NCI-H1436 (cell line): ENCODE results near the gene XAGE3.
"Not testable (repeated sequence)": the region's sequence is repeated elsewhere in the genome, so short reads cannot be mapped to it uniquely, and the experiment has no call there.

ENCODE experiments used
- DNase-seq: peaks from one replicate; lab custom pipeline; 2025; lab: John Stamatoyannopoulos, UW

Gene XAGE3

GRCh38 chrX:52867610-52868348 lies at the start of gene XAGE3:
Gene XAGE3, minus strand, starts transcription at chrX:52868083. Its CDS starts 950 bp downstream, at chrX:52867133.
- no peak for DNase-seq

- DNase-seq, result not testable (repeated sequence)
Observed at GRCh38 chrX:52914704-52915103, 46.8 kb upstream of the XAGE3 start.

- not testable (repeated sequence) for DNase-seq
Observed at GRCh38 chrX:52913681-52914080, 45.8 kb upstream of the XAGE3 start.

GRCh38 chrX:52909313-52909969 lies 41.6 kb upstream of the XAGE3 start:
- DNase-seq, result not testable (repeated sequence)

- DNase-seq, result not testable (repeated sequence)
Observed at GRCh38 chrX:52907900-52908299, 40.0 kb upstream of the XAGE3 start.

- not testable (repeated sequence) for DNase-seq
Observed at GRCh38 chrX:52907137-52907536, 39.3 kb upstream of the XAGE3 start.

GRCh38 chrX:52906072-52906471 lies 38.2 kb upstream of the XAGE3 start:
- DNase-seq, result not testable (repeated sequence)

GRCh38 chrX:52905531-52905930 lies 37.6 kb upstream of the XAGE3 start:
- not testable (repeated sequence) for DNase-seq

- DNase-seq, result not testable (repeated sequence)
Observed at GRCh38 chrX:52896855-52897709, 29.2 kb upstream of the XAGE3 start, which contains the start of gene FAM156B. Gene FAM156B, plus strand, starts transcription at chrX:52897330. Its CDS starts 9,896 bp downstream, at chrX:52907226.

GRCh38 chrX:52896438-52896837 lies 28.6 kb upstream of the XAGE3 start:
- DNase-seq, result not testable (repeated sequence)

GRCh38 chrX:52888090-52888489 lies 20.2 kb upstream of the XAGE3 start:
- not testable (repeated sequence) for DNase-seq

GRCh38 chrX:52887459-52887858 lies 19.6 kb upstream of the XAGE3 start:
- DNase-seq, result not testable (repeated sequence)

- DNase-seq, result not testable (repeated sequence)
Observed at GRCh38 chrX:52876386-52876785, 8.5 kb upstream of the XAGE3 start.

GRCh38 chrX:52875436-52875835 lies 7.6 kb upstream of the XAGE3 start:
- not testable (repeated sequence) for DNase-seq

GRCh38 chrX:52874661-52875060 lies 6.8 kb upstream of the XAGE3 start:
- DNase-seq, result no peak

- not testable (repeated sequence) for DNase-seq
Observed at GRCh38 chrX:52873825-52874224, 5.9 kb upstream of the XAGE3 start.

- DNase-seq, result no peak
Observed at GRCh38 chrX:52870046-52870445, 2.2 kb upstream of the XAGE3 start.

- DNase-seq, result no peak
Observed at GRCh38 chrX:52865343-52865998, 2.4 kb downstream of the XAGE3 start.

GRCh38 chrX:52856991-52857525 lies 10.8 kb downstream of the XAGE3 start:
- DNase-seq, result not testable (repeated sequence)

- DNase-seq, result no peak
Observed at GRCh38 chrX:52852110-52852860, 15.6 kb downstream of the XAGE3 start.

GRCh38 chrX:52843619-52844018 lies 24.3 kb downstream of the XAGE3 start:
- DNase-seq, result not testable (repeated sequence)
